HG03060 (cell line): ENCODE measurements around the gene ALDH3B1.

Experiments used
- ATAC-seq: cut with Tn5 transposase; IDR thresholded peaks from one replicate; pipeline ENCODE4 v1.9.1; 2021; ENCODE audit warnings: low read depth, moderate number of reproducible peaks; ENCODE audit not compliant: unreplicated experiment

Gene ALDH3B1

GRCh38 chr11:68027667-68028066, 17.5 kb downstream of the ALDH3B1 start:
- ATAC-seq, result no peak

DNA sequence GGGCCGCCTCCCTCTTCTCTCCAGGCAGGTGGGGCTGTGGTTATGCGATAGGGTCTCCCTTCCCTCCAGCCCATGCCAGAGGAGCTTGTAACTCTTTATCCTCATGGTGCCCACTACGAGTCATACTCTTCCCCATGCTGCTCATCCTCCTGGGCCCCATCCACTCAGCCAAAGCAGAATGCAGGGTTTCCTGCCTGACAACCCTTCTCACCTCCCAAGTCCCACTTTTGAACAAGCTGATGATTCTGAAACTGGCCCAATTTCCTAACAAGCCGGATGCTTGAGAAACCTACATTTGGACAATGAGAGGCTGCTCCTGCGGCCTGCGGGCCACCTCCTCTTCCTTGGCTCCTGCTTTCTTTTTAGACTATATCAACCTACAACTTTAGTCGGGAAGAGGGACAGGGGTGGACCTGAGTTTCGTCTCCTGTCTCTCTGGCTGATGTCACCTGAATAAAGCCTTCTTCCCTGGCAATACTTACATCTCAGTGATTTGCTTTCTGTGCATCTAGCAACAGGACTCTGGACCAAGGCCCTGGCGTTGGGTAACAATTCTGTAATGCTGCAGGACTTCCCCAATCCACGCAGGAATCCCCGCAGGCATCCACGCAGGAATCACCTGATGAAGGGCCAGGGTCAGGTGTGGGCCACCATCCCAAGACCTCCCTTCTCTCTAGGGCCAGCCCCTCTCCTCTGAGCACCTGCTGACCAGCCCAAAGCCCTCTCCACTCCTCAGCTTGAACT, 18.8 kb downstream of the ALDH3B1 start:
- no peak for ATAC-seq

DNA sequence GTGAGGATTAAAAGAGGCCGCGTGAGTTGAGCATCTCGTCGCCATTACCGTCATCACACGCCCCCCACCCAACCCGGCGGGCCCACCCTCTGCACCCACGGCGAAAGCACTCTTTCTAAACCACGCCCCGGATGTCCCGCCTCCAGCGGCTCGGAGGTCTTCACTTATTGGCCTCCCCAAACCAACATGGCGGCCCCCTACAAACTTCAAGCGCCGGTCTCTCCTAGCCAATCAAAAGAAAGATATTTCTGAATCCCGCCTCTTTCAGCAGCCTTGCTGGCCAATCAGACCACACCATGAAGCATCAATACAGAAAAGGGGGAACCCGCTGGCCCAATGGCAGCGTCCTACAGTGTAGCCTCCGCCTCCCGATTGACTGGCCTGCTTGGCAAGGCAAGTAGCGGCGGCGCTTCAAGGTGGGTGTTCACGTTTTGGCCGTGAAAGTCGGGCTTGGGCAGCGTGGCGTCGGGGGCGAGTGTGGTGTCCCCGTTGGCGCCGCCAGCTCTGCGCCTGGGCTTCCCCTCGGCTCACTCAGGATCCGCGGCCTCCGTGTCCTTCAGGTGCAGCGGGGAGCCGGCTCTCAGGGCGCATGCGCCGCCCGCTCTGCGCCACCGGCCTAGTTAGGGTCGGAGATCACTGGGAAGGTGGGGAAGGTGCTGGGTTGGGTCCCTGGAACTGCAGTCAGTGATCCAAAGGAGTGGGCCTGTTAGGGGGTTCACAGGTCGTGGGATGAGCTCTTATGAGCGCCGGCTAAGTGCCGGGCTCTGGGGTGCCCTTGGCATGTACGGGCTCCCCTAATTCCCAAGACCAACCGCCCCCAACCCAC, 20.4 kb downstream of the ALDH3B1 start, which contains the start of gene NDUFS8:
Gene NDUFS8, plus strand, starts transcription at position 364 of the 826 bp plus-strand sequence. CDS start 1,471 bp downstream, outside the sequence.
- peak; percentile 94 for ATAC-seq

DNA sequence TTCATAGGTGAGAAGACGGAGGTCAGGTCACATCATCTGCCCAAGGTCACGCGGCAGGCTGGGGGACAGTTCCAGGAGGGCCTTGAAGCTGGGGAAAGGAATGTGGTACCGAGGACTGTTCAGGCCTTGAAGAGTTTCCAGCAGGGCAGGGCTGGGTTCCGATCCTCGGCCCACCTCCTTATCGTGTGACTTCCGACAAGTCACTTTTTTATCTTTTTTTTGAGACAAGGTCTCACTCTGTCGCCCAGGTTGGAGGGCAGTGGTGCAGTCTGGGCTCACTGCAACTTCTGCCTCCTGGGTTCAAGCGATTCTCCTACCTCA, 21.0 kb downstream of the ALDH3B1 start:
- no peak for ATAC-seq

DNA sequence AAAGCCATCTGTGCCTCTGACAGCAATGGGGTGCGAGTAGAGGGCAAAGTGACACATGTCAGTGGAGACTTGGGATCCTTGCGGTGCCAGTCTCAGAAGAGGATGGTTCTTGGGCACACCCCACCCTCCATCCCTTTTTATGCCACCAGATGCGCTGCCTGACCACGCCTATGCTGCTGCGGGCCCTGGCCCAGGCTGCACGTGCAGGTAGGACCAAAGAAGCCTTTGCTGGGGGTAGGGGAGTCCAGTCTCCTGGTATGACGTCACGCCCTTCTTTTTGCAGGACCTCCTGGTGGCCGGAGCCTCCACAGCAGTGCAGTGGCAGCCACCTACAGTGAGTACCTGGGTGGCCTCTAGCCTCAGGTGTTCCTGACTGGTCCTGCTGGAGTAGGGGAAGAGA, 21.9 kb downstream of the ALDH3B1 start:
- no peak for ATAC-seq

DNA sequence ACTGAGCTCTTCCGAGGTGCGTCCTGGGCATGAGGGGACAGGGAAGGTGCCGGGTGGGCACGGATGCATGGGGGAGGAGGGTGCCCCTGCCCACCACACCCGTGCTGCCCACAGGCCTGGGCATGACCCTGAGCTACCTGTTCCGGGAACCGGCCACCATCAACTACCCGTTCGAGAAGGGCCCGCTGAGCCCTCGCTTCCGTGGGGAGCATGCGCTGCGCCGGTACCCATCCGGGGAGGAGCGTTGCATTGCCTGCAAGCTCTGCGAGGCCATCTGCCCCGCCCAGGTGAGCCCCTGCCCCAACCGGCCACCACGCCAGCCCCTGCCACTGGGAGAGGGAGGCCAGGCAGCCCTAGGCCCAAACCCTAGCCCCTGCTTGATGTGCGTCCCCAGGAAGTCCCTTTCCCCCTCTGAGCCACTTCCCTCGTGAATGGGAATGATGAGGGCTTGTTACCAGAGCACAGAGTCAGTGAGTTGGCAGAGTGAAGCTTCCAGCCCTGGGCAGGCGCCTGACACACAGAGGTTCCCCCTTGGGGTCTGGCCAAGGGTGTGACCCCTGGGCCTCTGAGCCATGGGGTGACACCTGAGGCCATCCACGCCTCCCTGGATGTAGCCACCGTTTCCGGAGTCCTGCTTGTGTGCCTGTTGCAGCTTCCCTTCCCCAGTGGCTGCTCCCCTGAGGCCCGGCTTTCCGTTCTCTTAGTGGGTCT, 23.0 kb downstream of the ALDH3B1 start:
- ATAC-seq, result no peak

GRCh38 chr11:68033708-68034045, 23.6 kb downstream of the ALDH3B1 start:
- ATAC-seq, result no peak

GRCh38 chr11:68035266-68035876, 25.2 kb downstream of the ALDH3B1 start:
- no peak for ATAC-seq

- no peak for ATAC-seq
Measured at GRCh38 chr11:68036141-68036716, 26.1 kb downstream of the ALDH3B1 start.

- no peak for ATAC-seq
Measured at GRCh38 chr11:68036717-68037239, 26.7 kb downstream of the ALDH3B1 start.

GRCh38 chr11:68037411-68038225, 27.5 kb downstream of the ALDH3B1 start:
- no peak for ATAC-seq

- ATAC-seq, result no peak
Measured at GRCh38 chr11:68038226-68038717, 28.1 kb downstream of the ALDH3B1 start.

DNA sequence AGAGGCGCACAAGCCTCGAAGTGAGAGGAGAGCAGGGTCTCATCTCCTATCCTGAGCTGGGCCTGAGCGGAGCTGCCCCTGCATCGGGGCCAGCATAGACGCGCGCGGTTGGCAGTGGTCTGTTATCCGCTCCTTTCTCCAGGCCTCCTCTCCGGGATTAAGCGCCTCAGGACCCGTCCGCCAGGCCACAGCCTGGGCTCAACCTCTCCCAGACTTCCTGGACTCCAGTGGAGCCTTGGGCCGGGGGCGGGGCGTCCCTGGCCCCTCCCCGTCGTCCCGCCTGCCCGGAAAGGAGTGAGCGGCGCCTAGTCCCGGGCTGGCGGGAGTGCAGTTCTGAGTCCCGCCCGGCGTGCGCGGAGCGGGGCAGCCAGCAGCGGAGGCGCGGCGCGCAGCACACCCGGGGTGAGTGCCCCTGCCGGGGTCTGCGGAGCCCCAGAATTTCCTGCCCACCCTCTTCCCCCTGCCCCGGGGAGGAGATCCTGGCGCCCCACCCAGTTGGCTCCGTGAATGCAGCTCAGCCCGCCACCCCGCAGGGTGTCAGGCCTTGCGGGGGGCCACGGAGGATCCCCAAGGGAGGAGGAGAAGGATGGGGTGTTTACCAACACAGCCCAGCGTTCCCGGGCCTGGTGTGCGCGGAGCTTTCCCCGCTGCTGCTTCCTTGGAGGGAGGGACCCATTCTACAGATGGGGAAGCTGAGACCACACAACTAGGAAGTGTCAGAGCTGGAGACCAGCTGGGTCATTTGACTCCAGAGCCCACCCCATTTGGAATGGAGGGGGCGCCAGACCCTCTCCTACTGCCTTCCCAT, 28.8 kb downstream of the ALDH3B1 start, which contains the start of gene TCIRG1:
Gene TCIRG1, plus strand, starts transcription at position 308 of the 808 bp plus-strand sequence. CDS start 2,247 bp downstream, outside the sequence.
- no peak for ATAC-seq

- no peak for ATAC-seq
Measured at GRCh38 chr11:68039526-68040086, 29.5 kb downstream of the ALDH3B1 start.

DNA sequence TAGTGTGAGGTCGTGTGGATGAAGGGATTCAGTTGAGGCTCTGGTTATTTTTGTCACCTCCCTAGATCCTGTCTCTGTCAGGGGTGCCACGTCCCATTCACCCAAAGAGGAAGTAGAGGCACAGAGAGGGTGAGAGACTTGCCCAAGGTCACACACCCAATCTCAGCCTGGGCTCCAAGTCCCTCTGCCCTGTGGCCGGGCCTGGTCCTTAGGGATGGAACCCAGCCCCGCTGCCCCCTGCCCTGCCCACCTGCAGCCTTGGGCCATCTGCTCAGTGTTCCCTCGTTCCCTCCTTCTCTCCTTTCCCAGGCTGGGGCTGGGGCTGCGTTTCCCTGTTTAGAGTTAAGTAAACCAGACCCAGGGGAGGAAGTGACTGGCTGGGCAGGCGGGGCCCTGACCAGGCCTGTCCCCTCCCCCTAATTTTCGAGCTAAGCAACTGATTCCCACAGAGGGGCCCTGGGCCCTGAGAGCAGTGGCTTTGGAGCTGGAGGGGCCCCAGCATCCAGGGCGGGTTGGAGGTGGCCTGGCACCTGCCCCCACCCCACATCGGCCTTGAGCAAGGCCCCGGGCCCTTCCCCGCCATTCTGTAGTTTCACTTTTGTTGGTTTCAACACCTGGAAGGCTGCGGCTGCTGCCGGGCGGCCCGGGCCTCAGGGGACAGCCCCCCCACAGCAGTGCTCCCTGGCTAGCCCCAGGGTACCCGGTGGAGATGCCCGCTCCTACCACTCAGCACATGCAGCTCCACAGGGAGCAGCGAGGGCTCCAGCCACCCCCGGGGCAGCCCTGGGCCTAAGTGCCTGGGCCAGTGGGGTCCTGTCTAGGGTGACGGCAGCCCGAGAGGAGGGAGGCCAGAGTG, 30.2 kb downstream of the ALDH3B1 start:
- ATAC-seq, result no peak

DNA sequence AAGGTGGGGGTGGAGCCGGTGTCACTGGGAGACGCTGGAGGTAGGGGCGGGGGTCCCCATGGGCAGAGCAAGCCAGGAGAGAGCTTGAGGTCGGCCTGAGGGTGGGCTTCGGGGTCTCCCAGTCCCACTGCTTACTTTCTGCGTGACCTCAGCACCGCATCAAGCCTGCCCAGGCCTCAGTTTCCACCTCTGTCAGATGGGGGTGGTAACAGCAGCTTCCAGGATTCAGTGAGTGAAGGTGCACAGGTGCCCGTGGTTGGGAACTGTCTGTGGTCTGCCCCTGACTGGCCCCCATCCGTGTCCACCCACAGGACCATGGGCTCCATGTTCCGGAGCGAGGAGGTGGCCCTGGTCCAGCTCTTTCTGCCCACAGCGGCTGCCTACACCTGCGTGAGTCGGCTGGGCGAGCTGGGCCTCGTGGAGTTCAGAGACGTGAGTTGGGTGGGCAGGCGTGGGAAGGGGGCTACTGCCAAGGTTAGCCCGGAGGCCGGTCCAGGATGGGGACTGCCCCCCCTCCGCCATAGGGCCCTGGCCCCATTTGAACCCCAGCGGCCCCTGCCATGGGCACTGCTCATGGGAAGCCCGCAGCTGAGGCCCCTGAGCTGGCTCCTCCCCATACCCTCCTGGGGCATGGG, 30.9 kb downstream of the ALDH3B1 start:
- ATAC-seq, result no peak
